Kidney (tissue), 14 donors: ENCODE data around the gene CKM. TPM values are rescaled to one million over a fixed set of nuclear protein-coding genes. Genes with fewer than 3 reads are reported as not detected.
A peak's percentile ranks its signal among the peaks of the same experiment; 100 is the strongest.

Experiments
- DNase-seq, 5 donors: peaks; one replicate each; pipeline ENCODE4 v3.0.0-alpha.2; 2013 to 2020
- FAIRE-seq: peaks from 2 replicates; lab custom pipeline; 2012; peaks lifted over from hg19 to GRCh38; lab: Jason Lieb, UNC
- H3K27ac ChIP-seq, 2 donors: one replicate each; pipeline ENCODE4 v1.7.0; 2013; ENCODE audit warnings: low read depth in 2 of 2, low read length in 2 of 2, inconsistent platforms in 1 of 2
- H3K27me3 ChIP-seq: one replicate; pipeline ENCODE4 v1.7.1; 2013; ENCODE audit warnings: low read length, inconsistent platforms; ENCODE audit not compliant: control insufficient read depth, insufficient read depth
- H3K36me3 ChIP-seq, 3 donors: one replicate each; pipeline versions ENCODE4 v1.7.0 to v1.7.1; 2013; ENCODE audit warnings: low read length in 3 of 3, control low read depth in 1 of 3, inconsistent platforms in 1 of 3; ENCODE audit not compliant: insufficient read depth in 3 of 3, control insufficient read depth in 2 of 3
- H3K4me1 ChIP-seq, 3 donors: one replicate each; pipeline versions ENCODE4 v1.7.0 to v1.7.1; 2013; ENCODE audit warnings: low read length in 3 of 3, inconsistent platforms in 1 of 3, low read depth in 1 of 3; ENCODE audit not compliant: control insufficient read depth in 2 of 3, insufficient read depth in 2 of 3
- H3K4me3 ChIP-seq, 3 donors: one replicate each; pipeline versions ENCODE4 v1.7.0 to v1.8.1; 2013; ENCODE audit warnings: low read length in 3 of 3, control low read depth in 1 of 3, inconsistent platforms in 1 of 3
- H3K9ac ChIP-seq, 3 donors: one replicate each; pipeline versions ENCODE4 v1.7.0 to v1.7.1; 2013; ENCODE audit warnings: low read length in 3 of 3, control low read depth in 1 of 3, inconsistent platforms in 1 of 3
- H3K9me3 ChIP-seq, 3 donors: one replicate each; pipeline versions ENCODE4 v1.7.0 to v1.7.1; 2013; ENCODE audit warnings: low read length in 3 of 3, control low read depth in 1 of 3, inconsistent platforms in 1 of 3; ENCODE audit not compliant: control insufficient read depth in 2 of 3, insufficient read depth in 1 of 3
- CTCF ChIP-seq: IDR thresholded peaks from 3 replicates; pipeline ENCODE4 v1.5.1; 2012; ENCODE audit warnings: mild to moderate bottlenecking, moderate library complexity, borderline replicate concordance; ENCODE audit not compliant: insufficient read depth; ENCODE audit errors: extremely low read depth
- intact Hi-C: fragments of 100-400 bp; cut with DNase I; formaldehyde crosslinking; loops from one replicate; pipeline ENCODE4 v1.11.1; 2022
- polyA plus RNA-seq: library from polyadenylated mRNA; stranded (reverse); fragments of 350-450 nt; fragmentation: Illumina TruSeq; extraction: RNeasy Lipid Tissue Mini Kit (QIAGEN cat#74804); gene quantifications from one replicate; pipeline ENCODE4 v1.2.3, GENCODE V29; 2014; ENCODE audit warnings: low read depth, low replicate concordance; ENCODE audit not compliant: insufficient read depth
- total RNA-seq: library from RNA; stranded (reverse); fragmentation: NEBNext Ultra II Directional; extraction: Animal tissue kit (Norgen Biotek cat#: 25700); gene quantifications from one replicate; pipeline ENCODE4 v1.2.1, GENCODE V29; 2021
- donor health status: control.
- donor health status: control.
- donor health status: control.
- donor health status: control.
- donor health status: control.
- donor health status: DM: yes; HTN: yes; CAD: no.
- donor health status: Normal renal cell carcinoma (clear cell type).

The CKM gene
- total and polyA plus RNA-seq, 2 donors from 2014 or later: 1.3 TPM; not detected in 1

GRCh38 chr19:45280471-45280961, 42.2 kb downstream of the CKM start:
- no peaks in the 10 kb centered on the region for H3K4me1 ChIP-seq
- FAIRE-seq (no peak), DNase-seq (no peak)
- no peak for TF ChIP-seq CTCF
- intact Hi-C loops: no loop called here
- no peaks in the 10 kb centered on the region for H3K9me3 ChIP-seq
- no peaks in the 10 kb centered on the region for H3K27me3 ChIP-seq
- no peak overlapping the region for H3K27ac ChIP-seq
- no peak overlapping the region for H3K9ac ChIP-seq
- H3K4me3 ChIP-seq: no peak overlapping the region
- peaks cover 3 to 10% (median 8%) of the 10 kb centered on the region in 3 donors for H3K36me3 ChIP-seq

DNA sequence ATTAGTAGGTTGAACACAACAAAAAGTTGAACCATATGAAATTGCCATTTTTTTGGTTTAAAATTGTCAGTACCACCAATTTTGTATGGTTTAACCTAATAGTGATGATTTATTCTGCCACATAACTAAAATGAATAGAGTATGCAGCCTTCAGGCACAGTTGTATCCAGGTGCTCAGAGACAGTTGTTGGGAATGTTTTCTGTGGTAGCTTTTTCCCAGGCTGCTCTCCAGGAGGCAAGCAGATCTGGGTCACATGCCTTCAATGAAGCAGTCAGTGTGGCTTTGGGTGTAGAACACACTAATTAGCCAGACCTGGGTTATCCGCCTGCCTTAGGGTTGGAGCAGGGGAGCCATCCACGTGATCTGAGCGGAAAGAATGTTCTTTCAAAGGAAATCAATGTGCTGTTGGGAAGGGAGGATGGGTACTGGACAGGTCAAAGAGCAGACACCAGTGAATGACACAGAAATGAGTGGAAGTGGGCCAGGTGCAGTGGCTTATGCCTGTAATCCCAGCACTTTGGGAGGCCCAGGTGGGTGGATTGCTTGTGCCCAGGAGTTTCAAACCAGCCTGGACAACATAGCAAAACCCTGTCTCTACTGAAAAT, 43.0 kb downstream of the CKM start:
- no peaks in the 10 kb centered on the region for H3K9me3 ChIP-seq
- H3K27me3 ChIP-seq: no peaks in the 10 kb centered on the region
- DNase-seq (no peak), FAIRE-seq (no peak)
- no peak for TF ChIP-seq CTCF
- no peak overlapping the region for H3K27ac ChIP-seq
- peaks cover 3 to 10% (median 8%) of the 10 kb centered on the region in 3 donors for H3K36me3 ChIP-seq
- intact Hi-C loops: no loop called here
- no peak overlapping the region for H3K4me3 ChIP-seq
- H3K4me1 ChIP-seq: no peaks in the 10 kb centered on the region
- no peak overlapping the region for H3K9ac ChIP-seq

GRCh38 chr19:45278087-45278486, 44.6 kb downstream of the CKM start:
- no peak overlapping the region for H3K9ac ChIP-seq
- DNase-seq (no peak), FAIRE-seq (no peak)
- intact Hi-C loops: no loop called here
- H3K27me3 ChIP-seq: no peaks in the 10 kb centered on the region
- H3K4me1 ChIP-seq: no peaks in the 10 kb centered on the region
- no peak for TF ChIP-seq CTCF
- H3K4me3 ChIP-seq: no peak overlapping the region
- peaks cover 0 to 6% (median 4%) of the 10 kb centered on the region in 3 donors for H3K36me3 ChIP-seq
- no peak overlapping the region for H3K27ac ChIP-seq
- H3K9me3 ChIP-seq: no peaks in the 10 kb centered on the region

DNA sequence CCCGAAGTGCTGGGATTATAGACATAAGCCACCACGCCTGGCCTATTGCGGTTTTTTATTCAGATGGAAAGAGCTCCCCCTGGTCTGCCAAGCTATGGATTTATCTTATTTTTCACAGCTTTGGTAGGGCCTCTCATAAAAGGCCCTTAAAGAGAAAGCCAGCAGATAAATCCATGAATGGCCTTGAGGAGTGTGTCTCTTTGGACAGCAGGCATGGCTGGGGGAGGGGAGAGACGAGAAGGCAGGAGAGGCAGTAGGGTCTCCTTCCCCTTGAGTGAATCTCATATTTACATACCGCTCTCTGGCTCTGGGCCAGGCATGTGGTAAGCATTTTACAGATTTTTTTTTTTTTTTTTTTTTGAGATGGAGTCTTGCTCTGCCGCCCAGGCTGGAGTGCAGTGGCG, 46.4 kb downstream of the CKM start:
- FAIRE-seq (no peak), DNase-seq (peak in 1 of 5 donors; percentile 52)
- H3K27ac ChIP-seq: no peak overlapping the region
- intact Hi-C loops: no loop called here
- no peaks in the 10 kb centered on the region for H3K27me3 ChIP-seq
- H3K4me3 ChIP-seq: no peak overlapping the region
- TF ChIP-seq CTCF: no peak
- H3K9me3 ChIP-seq: no peaks in the 10 kb centered on the region
- H3K36me3 ChIP-seq: peaks cover 0 to 15% (median 4%) of the 10 kb centered on the region in 3 donors
- no peak overlapping the region for H3K9ac ChIP-seq
- no peaks in the 10 kb centered on the region for H3K4me1 ChIP-seq
